Suprapubic skin (tissue), 4 donors: Measurements from ENCODE around the gene PUM1. TPM values are rescaled to one million over a fixed set of nuclear protein-coding genes. Genes with fewer than 3 reads are reported as not detected.

Experiments
- DNase-seq, 2 donors: peaks; one replicate each; pipeline ENCODE4 v3.0.0-alpha.2; 2019; ENCODE audit warnings: low spot score in 2 of 2
- H3K27ac ChIP-seq: fragments of 200-600 bp; sonication (generic); one replicate; pipeline ENCODE4 v1.5.1; 2019
- H3K27me3 ChIP-seq: fragments of 200-600 bp; sonication (generic); one replicate; pipeline ENCODE4 v1.5.1; 2019
- H3K36me3 ChIP-seq: fragments of 200-600 bp; sonication (generic); one replicate; pipeline ENCODE4 v1.5.1; 2019
- H3K4me1 ChIP-seq: fragments of 200-600 bp; sonication (generic); one replicate; pipeline ENCODE4 v1.5.1; 2019
- H3K4me3 ChIP-seq: fragments of 200-600 bp; sonication (generic); one replicate; pipeline ENCODE4 v1.5.1; 2019; ENCODE audit warnings: mild to moderate bottlenecking
- H3K9me3 ChIP-seq: fragments of 200-600 bp; sonication (generic); one replicate; pipeline ENCODE4 v1.5.1; 2019
- CTCF ChIP-seq, 2 donors: fragments of 200-600 bp in 1 of 2; fragments of 450-650 bp in 1 of 2; sonication (generic) in 1 of 2; IDR thresholded peaks; one replicate each; pipeline ENCODE4 v1.5.1; 2016 to 2019; ENCODE audit warnings: antibody characterized with exemption in 2 of 2, mild to moderate bottlenecking in 1 of 2, moderate library complexity in 1 of 2
- EP300 ChIP-seq: sonication (generic); formaldehyde crosslinking; IDR thresholded peaks from one replicate; pipeline ENCODE4 v1.6.1; 2017; ENCODE audit warnings: antibody characterized with exemption
- POLR2A ChIP-seq, 2 donors: fragments of 450-650 bp; IDR thresholded peaks; one replicate each; pipeline ENCODE4 v1.6.1; 2017; ENCODE audit warnings: antibody characterized with exemption in 2 of 2, mild to moderate bottlenecking in 2 of 2, moderate library complexity in 2 of 2
- POLR2AphosphoS5 ChIP-seq, 3 donors: sonication (generic); formaldehyde crosslinking; IDR thresholded peaks; one replicate each; pipeline ENCODE4 v1.6.1; 2017; ENCODE audit warnings: antibody characterized with exemption in 3 of 3
- WGBS: methylation state at CpG from one replicate; pipeline ENCODE4 v1.1.5; 2018; 5-methylcytosine and 5-hydroxymethylcytosine counted together
- total RNA-seq, 4 donors: library from RNA; depleted of rRNA; stranded (reverse); fragments of >200 nt; gene quantifications; one replicate each; pipeline ENCODE4 v1.1.0, GENCODE V29; 2016

Gene PUM1
- total RNA-seq, 4 donors from 2014 or later: 100 to 132 (median 110) TPM

GRCh38 chr1:30927448-30927847, 138.1 kb downstream of the PUM1 start:
- Histone ChIP-seq H3K9me3 (no peaks in the 10 kb centered on the region), H3K4me3 (no peak overlapping the region), H3K36me3 (peaks cover 13% of the 10 kb centered on the region), H3K27me3 (no peaks in the 10 kb centered on the region), H3K4me1 (no peaks in the 10 kb centered on the region), H3K27ac (no peak overlapping the region)
- 77% methylated on average over 3 of the region's 3 CpGs for WGBS
- TF ChIP-seq POLR2A (IDR thresholded peaks at IDR 0.05): no peak
- no peak for TF ChIP-seq CTCF (IDR thresholded peaks at IDR 0.05)
- no peak for TF ChIP-seq POLR2AphosphoS5 (IDR thresholded peaks at IDR 0.05)
- no peak for TF ChIP-seq EP300
- no peak for DNase-seq

GRCh38 chr1:30923597-30923996, 141.9 kb downstream of the PUM1 start:
- Histone ChIP-seq H3K4me1 (no peaks in the 10 kb centered on the region), H3K4me3 (no peak overlapping the region), H3K9me3 (no peaks in the 10 kb centered on the region), H3K27ac (no peak overlapping the region), H3K36me3 (no peaks in the 10 kb centered on the region), H3K27me3 (no peaks in the 10 kb centered on the region)
- no peak for TF ChIP-seq POLR2AphosphoS5 (IDR thresholded peaks at IDR 0.05)
- TF ChIP-seq EP300: no peak
- no peak for TF ChIP-seq CTCF (IDR thresholded peaks at IDR 0.05)
- TF ChIP-seq POLR2A (IDR thresholded peaks at IDR 0.05): no peak
- 96% methylated on average over 1 of the region's 1 CpG for WGBS
- no peak for DNase-seq

- H3K4me1 ChIP-seq: no peaks in the 10 kb centered on the region
- no peaks in the 10 kb centered on the region for H3K9me3 ChIP-seq
- H3K4me3 ChIP-seq: no peak overlapping the region
- no peak for TF ChIP-seq CTCF (IDR thresholded peaks at IDR 0.05)
- no peak for TF ChIP-seq POLR2A (IDR thresholded peaks at IDR 0.05)
- TF ChIP-seq EP300: no peak
- no peak for TF ChIP-seq POLR2AphosphoS5 (IDR thresholded peaks at IDR 0.05)
- peak; percentile 11 to 28 for DNase-seq
- 49% methylated on average over 7 of the region's 7 CpGs for WGBS
- no peaks in the 10 kb centered on the region for H3K27me3 ChIP-seq
- no peaks in the 10 kb centered on the region for H3K36me3 ChIP-seq
- no peak overlapping the region for H3K27ac ChIP-seq
These were observed 144.7 kb downstream of the PUM1 start for GRCh38 chr1:30920827-30921226.

- Histone ChIP-seq H3K27ac (no peak overlapping the region), H3K4me3 (no peak overlapping the region), H3K9me3 (no peaks in the 10 kb centered on the region), H3K4me1 (no peaks in the 10 kb centered on the region), H3K27me3 (no peaks in the 10 kb centered on the region), H3K36me3 (no peaks in the 10 kb centered on the region)
- peak; percentile 21 to 35 for DNase-seq
- WGBS: 69% methylated on average over 10 of the region's 10 CpGs
- TF ChIP-seq POLR2AphosphoS5 (IDR thresholded peaks at IDR 0.05): no peak
- no peak for TF ChIP-seq POLR2A (IDR thresholded peaks at IDR 0.05)
- TF ChIP-seq CTCF (IDR thresholded peaks at IDR 0.05): no peak
- no peak for TF ChIP-seq EP300
These were observed 146.3 kb downstream of the PUM1 start for GRCh38 chr1:30919025-30919881.

GRCh38 chr1:30916296-30916695, 149.2 kb downstream of the PUM1 start:
- no peaks in the 10 kb centered on the region for H3K9me3 ChIP-seq
- WGBS: 82% methylated on average over 12 of the region's 12 CpGs
- H3K36me3 ChIP-seq: no peaks in the 10 kb centered on the region
- peaks cover under 1% of the 10 kb centered on the region for H3K4me1 ChIP-seq
- no peaks in the 10 kb centered on the region for H3K27me3 ChIP-seq
- DNase-seq: peak; percentile 21 to 44
- no peak overlapping the region for H3K27ac ChIP-seq
- H3K4me3 ChIP-seq: no peak overlapping the region
- TF ChIP-seq POLR2AphosphoS5 (IDR thresholded peaks at IDR 0.05): no peak
- TF ChIP-seq CTCF (IDR thresholded peaks at IDR 0.05): no peak
- no peak for TF ChIP-seq POLR2A (IDR thresholded peaks at IDR 0.05)
- TF ChIP-seq EP300: no peak
